B cell (primary cell): ENCODE results near the gene TCEAL8. TPM values are rescaled to one million over a fixed set of nuclear protein-coding genes. Genes with fewer than 3 reads are reported as not detected.

Source experiments
- ATAC-seq: fragments of 200-7000 bp; cut with Tn5 transposase; one replicate; pipeline ENCODE4 v1.10.0; 2021; ENCODE audit warnings: low read depth, mild to moderate bottlenecking, moderate number of reproducible peaks, moderate library complexity
- CTCF ChIA-PET: fragments of 350-600 bp; sonication (Branson Sonifier 250); formaldehyde crosslinking; loops from one replicate; lab custom pipeline; 2021; ENCODE audit warnings: antibody characterized with exemption, inconsistent platforms; lab: Charles Lee
- POLR2A ChIA-PET: fragments of 350-600 bp; sonication (Branson Sonifier 250); formaldehyde crosslinking; loops from one replicate; lab custom pipeline; 2021; ENCODE audit warnings: antibody characterized with exemption; lab: Charles Lee
- DNase-seq: peaks from one replicate; pipeline ENCODE4 v3.0.0; 2013
- H2AFZ ChIP-seq: 2 replicates; pipeline ENCODE4 v1.6.1; 2012; ENCODE audit warnings: mild to moderate bottlenecking, low read depth, low read length; ENCODE audit not compliant: insufficient read depth, poor library complexity, severe bottlenecking
- H3K27ac ChIP-seq, 2 donors: 1 replicate in 1 of 2; 2 replicates in 1 of 2; pipeline ENCODE4 v1.5.1; 2012 to 2013; ENCODE audit warnings: low read length in 2 of 2, mild to moderate bottlenecking in 2 of 2, moderate library complexity in 1 of 2
- H3K27me3 ChIP-seq, 4 experiments: fragments of 200-600 bp in 1 of 4; sonication (generic) in 1 of 4; replicated peaks in 1 of 4; 1 replicate in 2 of 4; 2 replicates in 2 of 4; pipeline versions ENCODE4 v1.6.1 to v1.7.0; 2013 to 2016; ENCODE audit warnings: low read length in 3 of 4, mild to moderate bottlenecking in 2 of 4, mixed read lengths in 1 of 4, moderate library complexity in 1 of 4; ENCODE audit not compliant: insufficient read depth in 4 of 4, control insufficient read depth in 3 of 4; ENCODE audit errors: control extremely low read depth in 1 of 4
- H3K36me3 ChIP-seq, 2 experiments: replicated peaks in 1 of 2; 1 replicate in 1 of 2; 2 replicates in 1 of 2; pipeline versions ENCODE4 v1.6.1 to v1.7.1; 2013; ENCODE audit warnings: low read length in 1 of 2; ENCODE audit not compliant: insufficient read depth in 2 of 2, control insufficient read depth in 1 of 2; ENCODE audit errors: control extremely low read depth in 1 of 2, extremely low read depth in 1 of 2
- H3K4me1 ChIP-seq, 2 donors: fragments of 200-600 bp in 1 of 2; sonication (generic) in 1 of 2; 1 replicate in 1 of 2; 2 replicates in 1 of 2; pipeline versions ENCODE4 v1.5.1 to v1.6.1; 2013 to 2017; ENCODE audit warnings: low read length in 2 of 2; ENCODE audit not compliant: control insufficient read depth in 2 of 2, insufficient read depth in 2 of 2
- H3K4me2 ChIP-seq: replicated peaks from 2 replicates; pipeline ENCODE3; 2012; ENCODE audit warnings: mild to moderate bottlenecking, low read depth, low read length; ENCODE audit not compliant: poor library complexity, severe bottlenecking
- H3K4me3 ChIP-seq, 5 experiments: fragments of 200-600 bp in 1 of 5; sonication (generic) in 1 of 5; 1 replicate in 3 of 5; 2 replicates in 2 of 5; pipeline versions ENCODE4 v1.5.1 to v1.7.0; 2011 to 2016; ENCODE audit warnings: low read length in 4 of 5, mild to moderate bottlenecking in 4 of 5, low read depth in 2 of 5, control low read depth in 1 of 5, moderate library complexity in 1 of 5; ENCODE audit not compliant: insufficient read depth in 1 of 5; ENCODE audit errors: control extremely low read depth in 1 of 5, extremely low read depth in 1 of 5
- H3K79me2 ChIP-seq: fragments of 200-600 bp; sonication (generic); one replicate; pipeline ENCODE4 v1.6.0; 2016; ENCODE audit warnings: low read length; ENCODE audit not compliant: control insufficient read depth, insufficient read depth
- H3K9ac ChIP-seq: fragments of 200-600 bp; sonication (generic); 2 replicates; pipeline ENCODE4 v1.6.1; 2017; ENCODE audit warnings: mild to moderate bottlenecking, low read length, moderate library complexity
- H3K9me3 ChIP-seq, 3 donors: one replicate each; pipeline versions ENCODE4 v1.6.1 to v1.7.1; 2013; ENCODE audit warnings: low read length in 2 of 3; ENCODE audit not compliant: control insufficient read depth in 2 of 3, insufficient read depth in 1 of 3; ENCODE audit errors: control extremely low read depth in 1 of 3
- H4K20me1 ChIP-seq: 2 replicates; pipeline ENCODE4 v1.6.0; 2012; ENCODE audit warnings: mild to moderate bottlenecking, low read length; ENCODE audit not compliant: insufficient read depth, control insufficient read depth, poor library complexity, severe bottlenecking
- H3K27ac Mint-ChIP-seq: one replicate; pipeline ENCODE4 v1.8.0; 2021; ENCODE audit warnings: mixed read lengths
- H3K27me3 Mint-ChIP-seq: one replicate; pipeline ENCODE4 v1.8.0; 2021; ENCODE audit warnings: mixed read lengths
- H3K4me1 Mint-ChIP-seq: one replicate; pipeline ENCODE4 v1.8.0; 2021; ENCODE audit warnings: mixed read lengths
- H3K4me3 Mint-ChIP-seq: one replicate; pipeline ENCODE4 v1.8.0; 2021; ENCODE audit warnings: mixed read lengths
- H3K9me3 Mint-ChIP-seq: one replicate; pipeline ENCODE4 v1.8.0; 2022; ENCODE audit warnings: mixed read lengths; ENCODE audit not compliant: insufficient read depth
- EZH2 ChIP-seq: IDR thresholded peaks from 2 replicates; pipeline ENCODE4 v1.6.1; 2012; ENCODE audit warnings: borderline replicate concordance, low read depth, mild to moderate bottlenecking, moderate library complexity, low read length; ENCODE audit not compliant: insufficient read depth, poor library complexity, severe bottlenecking
- WGBS: methylation state at CpG from one replicate; pipeline ENCODE4 v1.1.5; 2013; ENCODE audit warnings: missing lambda C conversion rate; ENCODE audit not compliant: insufficient coverage; 5-methylcytosine and 5-hydroxymethylcytosine counted together
- intact Hi-C: fragments of 100-400 bp; cut with micrococcal nuclease; formaldehyde crosslinking; loops from one replicate; pipeline ENCODE4 v1.10.0; 2022
- polyA plus RNA-seq: library from polyadenylated mRNA; depleted of rRNA; stranded (reverse); fragments of >200 nt; gene quantifications from 2 replicates; pipeline ENCODE4 v1.2.3, GENCODE V29; 2012
- total RNA-seq, 2 donors: library from RNA; stranded (reverse); fragments of 120-200 nt in 1 of 2; gene quantifications; 1 replicate in 1 of 2; 2 replicates in 1 of 2; pipeline versions ENCODE4 v1.2.3 to v1.2.4, GENCODE V29; 2013 to 2022
- TF ChIP-seq, protein P1 (sequence below): fragments of 200-600 bp; IDR thresholded peaks from one replicate; pipeline ENCODE4 v1.8.0; 2022; ENCODE audit warnings: antibody characterized with exemption, mild to moderate bottlenecking

TCEAL8 gene
- total and polyA plus RNA-seq, 2 donors (not counting 1 experiment from before 2014, with no cell fraction given), result 4.1 to 17.5 TPM

GRCh38 chrX:103214870-103215424 is 40.0 kb downstream of the TCEAL8 start, which contains the start of gene BEX4:
Gene BEX4 (plus strand): TSS chrX:103215108. CDS start chrX:103216154, 1,046 bp downstream.
- peak; percentile 92 for ATAC-seq
- peak within 1 kb of the TSS; percentile 76 for H3K4me2 ChIP-seq
- H3K36me3 ChIP-seq, result no peaks in the 10 kb centered on the region
- intact Hi-C loops, result loop anchor here (2.0 to 5.0 kb wide), 2 partner anchors 40 to 472 kb away; partner anchors contain the start of genes MORF4L2 and TCEAL8
- WGBS, result under 1% methylated on average over 44 of the region's 45 CpGs
- H4K20me1 ChIP-seq, result no peaks in the 10 kb centered on the region
- POLR2A ChIA-PET, result interaction anchor here (1.1 kb wide), 1 partner anchor 40 kb away, joined by 4 read pairs; the partner anchor contains the start of gene TCEAL8
- H3K9me3 ChIP-seq, result no peaks in the 10 kb centered on the region
- no peak for TF ChIP-seq EZH2
- TF ChIP-seq, protein P1, sequence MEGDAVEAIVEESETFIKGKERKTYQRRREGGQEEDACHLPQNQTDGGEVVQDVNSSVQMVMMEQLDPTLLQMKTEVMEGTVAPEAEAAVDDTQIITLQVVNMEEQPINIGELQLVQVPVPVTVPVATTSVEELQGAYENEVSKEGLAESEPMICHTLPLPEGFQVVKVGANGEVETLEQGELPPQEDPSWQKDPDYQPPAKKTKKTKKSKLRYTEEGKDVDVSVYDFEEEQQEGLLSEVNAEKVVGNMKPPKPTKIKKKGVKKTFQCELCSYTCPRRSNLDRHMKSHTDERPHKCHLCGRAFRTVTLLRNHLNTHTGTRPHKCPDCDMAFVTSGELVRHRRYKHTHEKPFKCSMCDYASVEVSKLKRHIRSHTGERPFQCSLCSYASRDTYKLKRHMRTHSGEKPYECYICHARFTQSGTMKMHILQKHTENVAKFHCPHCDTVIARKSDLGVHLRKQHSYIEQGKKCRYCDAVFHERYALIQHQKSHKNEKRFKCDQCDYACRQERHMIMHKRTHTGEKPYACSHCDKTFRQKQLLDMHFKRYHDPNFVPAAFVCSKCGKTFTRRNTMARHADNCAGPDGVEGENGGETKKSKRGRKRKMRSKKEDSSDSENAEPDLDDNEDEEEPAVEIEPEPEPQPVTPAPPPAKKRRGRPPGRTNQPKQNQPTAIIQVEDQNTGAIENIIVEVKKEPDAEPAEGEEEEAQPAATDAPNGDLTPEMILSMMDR, result no peak
- peaks cover 12% of the 10 kb centered on the region for H3K4me1 Mint-ChIP-seq
- CTCF ChIA-PET, result interaction anchor here (0.6 kb wide), 1 partner anchor 274 kb away, joined by 3 read pairs; no protein-coding TSS in a partner anchor
- H3K9me3 Mint-ChIP-seq, result no peaks in the 10 kb centered on the region
- H3K27ac ChIP-seq, result peak within 1 kb of the TSS; percentile 81 to 84
- DNase-seq, result peak; percentile 84
- peaks cover 0 to 3% (median 0%) of the 10 kb centered on the region in 4 experiments for H3K27me3 ChIP-seq
- H3K27me3 Mint-ChIP-seq, result no peaks in the 10 kb centered on the region
- H3K9ac ChIP-seq, result peak within 1 kb of the TSS; percentile 83
- peak within 1 kb of the TSS; percentile 8 to 75 (median 73) for H3K4me3 ChIP-seq
- peak within 1 kb of the TSS; percentile 91 for H3K27ac Mint-ChIP-seq
- H3K79me2 ChIP-seq, result no peaks in the 10 kb centered on the region
- peak within 1 kb of the TSS; percentile 66 for H2AFZ ChIP-seq
- H3K4me3 Mint-ChIP-seq, result peak within 1 kb of the TSS; percentile 87
- peaks cover 5 to 8% of the 10 kb centered on the region in 2 donors for H3K4me1 ChIP-seq
